ENCODE data around the gene WDFY4.

The WDFY4 gene

DNA sequence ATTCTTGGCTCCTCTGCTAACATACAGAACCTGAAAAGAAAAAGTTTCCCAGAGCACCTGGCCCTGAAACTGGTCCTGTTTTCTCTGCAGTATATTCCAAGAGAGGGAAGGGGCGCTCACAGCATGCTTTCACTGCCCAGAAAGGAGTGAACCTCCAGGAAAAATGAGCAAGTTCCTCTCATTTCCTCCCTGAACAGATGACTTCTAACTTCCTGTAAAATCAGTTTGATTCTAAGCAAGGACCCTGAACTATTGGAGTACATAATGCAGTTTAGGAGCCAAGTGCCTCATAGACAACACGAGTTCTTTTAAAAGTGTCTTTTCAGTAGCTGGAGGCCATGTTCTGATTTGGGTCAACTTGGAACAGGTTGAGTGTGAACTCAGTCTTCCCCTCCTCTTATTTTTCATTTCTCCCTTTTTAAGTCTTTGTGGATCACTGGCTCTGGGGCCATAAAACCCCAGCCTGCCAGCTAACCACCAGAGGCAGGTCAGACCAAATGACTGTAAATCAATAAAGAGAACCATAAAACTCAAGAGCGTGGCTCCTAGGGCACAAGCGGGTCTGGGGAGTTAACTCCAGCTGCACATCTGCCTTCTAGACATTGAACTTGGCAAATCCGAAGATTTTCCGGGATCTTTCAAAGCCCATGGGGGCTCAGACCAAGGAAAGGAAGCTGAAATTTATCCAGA lies 260.9 kb downstream of the WDFY4 start:
- Histone ChIP-seq H2BK15ac (ENCODE audit: low read length) (no peak overlapping the region), H3K9ac (ENCODE audit: low read depth, low read length, poor library complexity) (no peak overlapping the region), H2BK12ac (ENCODE audit: low read length) (no peak overlapping the region), H3K27me3 (ENCODE audit: control insufficient read depth in 3 of 3, insufficient read depth in 3 of 3, low read depth in 1 of 3, low read length in 3 of 3) (no peaks in the 10 kb centered on the region), H3K14ac (ENCODE audit: low read length) (no peak overlapping the region), H3K79me1 (ENCODE audit: low read depth, low read length) (no peaks in the 10 kb centered on the region), H3K27ac (replicated peaks; ENCODE audit: low read length) (no peak overlapping the region), H3K23ac (ENCODE audit: low read depth, low read length, poor library complexity) (no peak overlapping the region), H2AFZ (ENCODE audit: low read length) (no peak overlapping the region), H3K9me3 (replicated peaks in 1 of 2; ENCODE audit: control insufficient read depth in 2 of 2, insufficient read depth in 1 of 2, low read depth in 1 of 2, low read length in 2 of 2) (no peaks in the 10 kb centered on the region), H3K4me2 (ENCODE audit: insufficient read depth, low read length, poor library complexity, severe bottlenecking) (no peak overlapping the region), H2BK120ac (ENCODE audit: low read depth, low read length) (no peak overlapping the region), H3K36me3 (replicated peaks in 1 of 2; ENCODE audit: control insufficient read depth in 2 of 2, insufficient read depth in 2 of 2, low read length in 2 of 2) (no peaks in the 10 kb centered on the region), H3K4ac (ENCODE audit: low read length) (no peak overlapping the region), H3K4me1 (ENCODE audit: control insufficient read depth in 2 of 2, insufficient read depth in 1 of 2, low read depth in 1 of 2, low read length in 2 of 2) (peaks cover 6 to 11% of the 10 kb centered on the region in 2 donors), H3K4me3 (ENCODE audit: low read length in 2 of 2) (no peak overlapping the region), H2AK5ac (ENCODE audit: low read depth, low read length) (no peak overlapping the region), H2BK5ac (ENCODE audit: low read length) (no peak overlapping the region), H4K8ac (ENCODE audit: low read depth, low read length) (no peak overlapping the region), H4K91ac (ENCODE audit: low read depth, low read length, poor library complexity) (no peak overlapping the region), H3K18ac (ENCODE audit: low read length) (no peak overlapping the region)
- no CpG with 5 or more reads among the region's 6 CpGs for WGBS, 2 donors (ENCODE audit: extremely low coverage in 2 of 2, insufficient read length in 2 of 2, insufficient replicate concordance in 1 of 2)
- DNase-seq (ENCODE audit: low spot score) = no peak

DNA sequence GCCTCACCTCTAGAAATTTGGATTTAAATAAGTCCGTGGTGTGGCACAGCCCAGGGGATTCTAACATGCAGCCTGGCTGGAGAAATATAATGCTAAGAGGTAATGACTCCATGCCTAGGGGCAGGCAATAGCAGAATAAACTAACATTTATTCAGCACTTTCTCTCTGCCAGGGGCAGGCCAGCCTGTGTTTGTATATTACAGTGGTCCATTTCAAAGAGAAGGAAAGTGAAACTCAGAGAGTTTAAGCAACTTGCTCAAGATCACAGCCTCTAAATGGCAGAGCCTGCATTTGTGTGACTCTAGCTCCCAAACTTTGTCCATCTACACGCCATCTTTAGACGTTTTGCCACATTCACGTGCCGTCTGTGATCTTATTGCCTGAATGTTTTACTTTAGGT lies 261.7 kb downstream of the WDFY4 start:
- H3K9ac ChIP-seq (ENCODE audit: low read depth, low read length, poor library complexity) = no peak overlapping the region

DNA sequence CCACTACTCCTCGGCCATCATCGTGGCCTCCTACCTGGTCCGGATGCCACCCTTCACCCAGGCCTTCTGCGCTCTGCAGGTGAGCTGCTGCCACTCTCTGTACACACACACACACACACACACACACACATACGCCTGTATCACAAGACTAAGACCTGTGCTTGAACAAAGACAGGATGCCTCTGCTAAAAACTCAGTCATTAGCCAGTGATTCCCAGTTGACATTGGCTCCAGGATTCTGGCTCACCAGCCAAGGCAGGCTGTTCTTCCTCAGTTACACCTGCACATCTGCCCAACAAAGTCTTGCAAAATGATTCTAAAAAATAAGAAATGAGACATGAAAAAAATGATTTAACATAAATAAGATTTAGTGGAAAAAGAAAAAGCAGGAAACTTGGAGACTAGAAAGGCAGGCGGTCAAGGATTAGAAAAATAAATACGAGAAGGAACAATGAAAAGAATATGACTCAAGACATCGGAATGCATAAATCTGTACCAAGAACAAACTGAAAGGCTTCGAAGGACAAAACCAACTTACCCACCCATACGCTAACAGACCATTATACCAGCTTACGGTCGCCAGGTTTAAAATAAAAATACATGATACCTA lies 262.3 kb downstream of the WDFY4 start:
- Histone ChIP-seq H2BK12ac (ENCODE audit: low read length) (no peak overlapping the region), H2AK5ac (ENCODE audit: low read depth, low read length) (no peak overlapping the region), H3K23ac (ENCODE audit: low read depth, low read length, poor library complexity) (no peak overlapping the region), H2AFZ (ENCODE audit: low read length) (no peak overlapping the region), H3K4ac (ENCODE audit: low read length) (no peak overlapping the region), H3K18ac (ENCODE audit: low read length) (no peak overlapping the region), H3K27me3 (ENCODE audit: control insufficient read depth in 3 of 3, insufficient read depth in 3 of 3, low read depth in 1 of 3, low read length in 3 of 3) (no peaks in the 10 kb centered on the region), H3K9me3 (replicated peaks in 1 of 2; ENCODE audit: control insufficient read depth in 2 of 2, insufficient read depth in 1 of 2, low read depth in 1 of 2, low read length in 2 of 2) (no peaks in the 10 kb centered on the region), H4K8ac (ENCODE audit: low read depth, low read length) (no peak overlapping the region), H3K27ac (replicated peaks; ENCODE audit: low read length) (no peak overlapping the region), H3K79me1 (ENCODE audit: low read depth, low read length) (no peaks in the 10 kb centered on the region), H4K91ac (ENCODE audit: low read depth, low read length, poor library complexity) (no peak overlapping the region), H2BK5ac (ENCODE audit: low read length) (no peak overlapping the region), H3K4me2 (ENCODE audit: insufficient read depth, low read length, poor library complexity, severe bottlenecking) (no peak overlapping the region), H2BK120ac (ENCODE audit: low read depth, low read length) (no peak overlapping the region), H3K36me3 (replicated peaks in 1 of 2; ENCODE audit: control insufficient read depth in 2 of 2, insufficient read depth in 2 of 2, low read length in 2 of 2) (no peaks in the 10 kb centered on the region), H3K14ac (ENCODE audit: low read length) (no peak overlapping the region), H3K9ac (ENCODE audit: low read depth, low read length, poor library complexity) (no peak overlapping the region), H3K4me3 (ENCODE audit: low read length in 2 of 2) (no peak overlapping the region), H3K4me1 (ENCODE audit: control insufficient read depth in 2 of 2, insufficient read depth in 1 of 2, low read depth in 1 of 2, low read length in 2 of 2) (peaks cover 2 to 4% of the 10 kb centered on the region in 2 donors), H2BK15ac (ENCODE audit: low read length) (no peak overlapping the region)
- WGBS, 2 donors (ENCODE audit: extremely low coverage in 2 of 2, insufficient read length in 2 of 2, insufficient replicate concordance in 1 of 2) = no CpG with 5 or more reads among the region's 12 CpGs
- DNase-seq (ENCODE audit: low spot score) = no peak

More for the DNA sequence above, 261.7 kb downstream of the WDFY4 start:
- WGBS, 2 donors (ENCODE audit: extremely low coverage in 2 of 2, insufficient read length in 2 of 2, insufficient replicate concordance in 1 of 2) = no CpG with 5 or more reads among the region's 5 CpGs
- Histone ChIP-seq H3K14ac (ENCODE audit: low read length) (no peak overlapping the region), H2AK5ac (ENCODE audit: low read depth, low read length) (no peak overlapping the region), H3K23ac (ENCODE audit: low read depth, low read length, poor library complexity) (no peak overlapping the region), H3K9me3 (replicated peaks in 1 of 2; ENCODE audit: control insufficient read depth in 2 of 2, insufficient read depth in 1 of 2, low read depth in 1 of 2, low read length in 2 of 2) (no peaks in the 10 kb centered on the region), H4K91ac (ENCODE audit: low read depth, low read length, poor library complexity) (no peak overlapping the region), H2BK15ac (ENCODE audit: low read length) (no peak overlapping the region), H2BK12ac (ENCODE audit: low read length) (no peak overlapping the region), H3K4me3 (ENCODE audit: low read length in 2 of 2) (no peak overlapping the region), H4K8ac (ENCODE audit: low read depth, low read length) (no peak overlapping the region), H3K27ac (replicated peaks; ENCODE audit: low read length) (no peak overlapping the region), H3K18ac (ENCODE audit: low read length) (no peak overlapping the region), H2BK5ac (ENCODE audit: low read length) (no peak overlapping the region), H2AFZ (ENCODE audit: low read length) (no peak overlapping the region), H3K36me3 (replicated peaks in 1 of 2; ENCODE audit: control insufficient read depth in 2 of 2, insufficient read depth in 2 of 2, low read length in 2 of 2) (no peaks in the 10 kb centered on the region), H3K79me1 (ENCODE audit: low read depth, low read length) (no peaks in the 10 kb centered on the region), H2BK120ac (ENCODE audit: low read depth, low read length) (no peak overlapping the region), H3K4me2 (ENCODE audit: insufficient read depth, low read length, poor library complexity, severe bottlenecking) (no peak overlapping the region), H3K27me3 (ENCODE audit: control insufficient read depth in 3 of 3, insufficient read depth in 3 of 3, low read depth in 1 of 3, low read length in 3 of 3) (no peaks in the 10 kb centered on the region), H3K4me1 (ENCODE audit: control insufficient read depth in 2 of 2, insufficient read depth in 1 of 2, low read depth in 1 of 2, low read length in 2 of 2) (peaks cover 4 to 6% of the 10 kb centered on the region in 2 donors), H3K4ac (ENCODE audit: low read length) (no peak overlapping the region)
- DNase-seq (ENCODE audit: low spot score) = no peak

DNA sequence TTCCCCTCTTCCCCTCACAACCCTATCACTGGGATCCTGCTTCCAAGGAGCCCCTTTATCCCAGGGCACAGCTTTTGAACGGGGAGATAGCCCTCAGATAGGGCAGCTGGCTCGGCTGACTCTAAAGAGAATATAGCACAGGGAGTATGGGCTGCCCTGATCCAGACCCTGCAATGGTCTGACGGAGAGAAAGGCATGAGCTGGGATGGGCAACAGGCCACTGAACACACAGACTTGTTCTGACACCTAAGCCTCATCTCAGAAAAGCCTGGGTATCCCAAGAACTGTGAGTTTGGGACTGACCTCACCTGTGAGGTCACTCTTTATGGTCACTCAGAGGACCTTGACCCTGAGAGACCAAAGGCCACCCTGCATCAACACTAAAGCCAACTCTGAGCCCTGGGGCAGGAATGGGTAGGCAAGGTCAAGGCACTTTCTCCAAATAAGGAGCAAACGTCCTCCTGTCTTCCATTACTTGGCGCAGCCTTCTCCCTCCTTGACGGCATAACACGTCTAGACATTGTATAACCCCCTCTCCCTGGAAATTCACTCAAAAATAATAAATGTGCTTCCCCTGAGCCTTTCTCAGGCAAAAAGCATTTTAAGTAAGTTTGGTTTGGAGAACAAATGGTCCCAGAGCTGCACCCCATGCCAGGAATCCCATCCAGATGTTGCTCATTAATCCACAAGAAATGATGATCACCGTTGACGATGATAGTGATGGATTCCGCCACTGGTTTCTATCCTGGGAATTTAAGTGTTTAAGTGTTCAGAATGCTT lies 263.2 kb downstream of the WDFY4 start:
- Histone ChIP-seq H2AFZ (ENCODE audit: low read length) (no peak overlapping the region), H3K27me3 (ENCODE audit: control insufficient read depth in 3 of 3, insufficient read depth in 3 of 3, low read depth in 1 of 3, low read length in 3 of 3) (no peaks in the 10 kb centered on the region), H2BK12ac (ENCODE audit: low read length) (no peak overlapping the region), H3K9me3 (replicated peaks in 1 of 2; ENCODE audit: control insufficient read depth in 2 of 2, insufficient read depth in 1 of 2, low read depth in 1 of 2, low read length in 2 of 2) (no peaks in the 10 kb centered on the region), H4K8ac (ENCODE audit: low read depth, low read length) (no peak overlapping the region), H3K4me1 (ENCODE audit: control insufficient read depth in 2 of 2, insufficient read depth in 1 of 2, low read depth in 1 of 2, low read length in 2 of 2) (peaks cover 2 to 4% of the 10 kb centered on the region in 2 donors), H3K27ac (replicated peaks; ENCODE audit: low read length) (no peak overlapping the region), H2AK5ac (ENCODE audit: low read depth, low read length) (no peak overlapping the region), H3K4me2 (ENCODE audit: insufficient read depth, low read length, poor library complexity, severe bottlenecking) (no peak overlapping the region), H2BK5ac (ENCODE audit: low read length) (no peak overlapping the region), H2BK15ac (ENCODE audit: low read length) (no peak overlapping the region), H3K4ac (ENCODE audit: low read length) (no peak overlapping the region), H2BK120ac (ENCODE audit: low read depth, low read length) (no peak overlapping the region), H3K79me1 (ENCODE audit: low read depth, low read length) (no peaks in the 10 kb centered on the region), H3K36me3 (replicated peaks in 1 of 2; ENCODE audit: control insufficient read depth in 2 of 2, insufficient read depth in 2 of 2, low read length in 2 of 2) (no peaks in the 10 kb centered on the region), H3K14ac (ENCODE audit: low read length) (no peak overlapping the region), H3K18ac (ENCODE audit: low read length) (no peak overlapping the region), H3K23ac (ENCODE audit: low read depth, low read length, poor library complexity) (no peak overlapping the region), H3K9ac (ENCODE audit: low read depth, low read length, poor library complexity) (no peak overlapping the region), H4K91ac (ENCODE audit: low read depth, low read length, poor library complexity) (no peak overlapping the region), H3K4me3 (ENCODE audit: low read length in 2 of 2) (no peak overlapping the region)
- no peak for DNase-seq (ENCODE audit: low spot score)
- no CpG with 5 or more reads among the region's 10 CpGs for WGBS, 2 donors (ENCODE audit: extremely low coverage in 2 of 2, insufficient read length in 2 of 2, insufficient replicate concordance in 1 of 2)
